Amniotic stem cell (primary cell): ENCODE measurements around the gene KIRREL2.
"Not testable (repeated sequence)": the region's sequence is repeated elsewhere in the genome, so short reads cannot be mapped to it uniquely, and the experiment has no call there.

ENCODE experiments used
- DNase-seq: peaks from one replicate; lab custom pipeline; 2025; lab: John Stamatoyannopoulos, UW

KIRREL2 gene

DNA sequence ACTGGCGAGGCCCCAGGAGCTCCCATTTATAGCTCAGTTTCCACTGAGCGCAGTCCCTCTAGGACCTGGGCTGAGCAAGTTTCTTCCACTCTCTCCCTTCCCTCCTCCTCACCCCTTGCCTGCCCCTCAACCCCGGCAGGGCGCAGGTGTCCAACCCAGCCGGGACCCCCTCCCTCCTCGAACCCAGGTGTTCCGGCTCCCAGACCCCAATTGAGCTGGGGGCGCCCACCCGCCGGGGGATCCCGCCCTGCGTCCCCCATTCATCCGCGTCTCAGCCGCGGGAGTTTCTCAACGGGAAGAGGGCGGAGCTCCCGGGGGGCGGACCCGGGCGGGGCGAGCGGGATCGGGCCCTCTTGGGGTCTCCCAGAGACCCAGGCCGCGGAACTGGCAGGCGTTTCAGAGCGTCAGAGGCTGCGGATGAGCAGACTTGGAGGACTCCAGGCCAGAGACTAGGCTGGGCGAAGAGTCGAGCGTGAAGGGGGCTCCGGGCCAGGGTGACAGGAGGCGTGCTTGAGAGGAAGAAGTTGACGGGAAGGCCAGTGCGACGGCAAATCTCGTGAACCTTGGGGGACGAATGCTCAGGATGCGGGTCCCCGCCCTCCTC is at the start of gene KIRREL2:
KIRREL2 (plus strand) TSS at position 366 of the 604 bp plus-strand sequence; CDS start at position 575, 209 bp downstream.
- no peak for DNase-seq

GRCh38 chr19:35807633-35808032 is 49.1 kb upstream of the KIRREL2 start:
- no peak for DNase-seq

DNA sequence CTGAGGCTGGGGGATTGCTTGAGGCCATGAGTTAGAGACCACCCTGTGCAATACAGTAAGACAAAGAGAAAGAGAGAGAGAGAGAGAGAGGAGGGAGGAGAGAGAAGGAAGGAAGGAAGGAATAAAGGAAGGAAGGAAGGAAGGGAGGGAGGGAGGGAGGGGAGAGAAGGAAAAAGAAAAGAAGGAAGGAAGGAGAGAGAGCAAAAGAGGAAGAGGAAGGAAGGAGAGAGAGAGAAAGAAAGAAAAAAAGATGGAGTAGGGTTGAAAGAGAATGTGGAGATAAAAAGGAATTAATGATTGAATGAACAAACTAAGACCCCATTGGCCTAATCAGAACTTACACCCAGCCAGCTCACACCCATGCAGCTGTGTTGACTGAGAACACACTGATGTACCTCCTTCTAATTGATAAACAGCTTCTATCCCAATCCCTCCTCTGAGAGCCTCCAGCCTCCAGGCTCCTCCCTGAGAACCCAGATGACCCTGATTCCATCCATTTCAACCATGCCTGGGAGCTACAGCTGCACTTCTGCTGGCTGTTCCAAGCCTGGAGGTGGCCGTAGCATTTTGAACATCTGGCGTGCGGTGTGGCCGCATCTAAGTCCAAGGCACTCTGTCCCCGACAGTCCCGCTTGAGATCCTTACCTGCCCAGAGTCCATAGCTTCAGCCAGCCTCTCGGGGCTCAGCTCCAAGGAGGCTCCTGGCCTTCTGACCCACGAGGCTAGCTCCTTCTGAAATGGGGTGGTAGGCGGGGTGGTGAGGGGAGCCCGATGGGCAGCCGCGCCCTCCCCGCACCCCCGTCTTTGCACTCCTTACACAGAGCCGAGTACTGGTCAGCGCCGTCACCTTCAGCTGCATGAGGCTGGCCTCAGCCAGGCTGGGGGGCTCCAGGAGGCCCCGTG is 45.1 kb upstream of the KIRREL2 start:
- no peak for DNase-seq

GRCh38 chr19:35812220-35813042 is 44.3 kb upstream of the KIRREL2 start, which contains the start of gene PRODH2:
PRODH2 (minus strand) TSS chr19:35812845; CDS start chr19:35812805, 40 bp downstream.
- DNase-seq: no peak

GRCh38 chr19:35813043-35813890 is 43.4 kb upstream of the KIRREL2 start:
- DNase-seq: no peak

GRCh38 chr19:35816262-35816661 is 40.4 kb upstream of the KIRREL2 start:
- DNase-seq: no peak

- no peak for DNase-seq
These were observed 39.9 kb upstream of the KIRREL2 start for GRCh38 chr19:35816846-35817245.

- DNase-seq: no peak
These were observed 38.3 kb upstream of the KIRREL2 start for GRCh38 chr19:35818445-35818844.

- no peak for DNase-seq
These were observed 34.1 kb upstream of the KIRREL2 start for GRCh38 chr19:35822579-35822978.

DNA sequence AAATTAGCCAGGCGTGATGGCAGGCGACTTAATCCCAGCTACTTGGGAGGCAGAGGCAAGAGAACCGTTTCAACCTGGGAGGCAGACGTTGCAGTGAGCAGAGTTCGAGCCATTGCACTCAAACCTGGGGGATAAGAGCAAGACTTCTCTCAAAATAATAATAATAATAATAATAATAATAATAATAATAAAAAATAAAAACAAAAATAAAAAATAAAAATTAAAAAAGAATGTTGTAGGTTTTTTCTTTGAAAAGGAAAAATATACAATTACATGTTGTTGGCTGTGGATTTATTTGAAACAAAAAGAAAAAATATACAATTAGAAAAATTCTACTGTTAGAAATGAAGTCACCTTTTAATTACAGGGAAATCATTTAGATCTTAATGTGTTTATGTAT is 32.6 kb upstream of the KIRREL2 start:
- no peak for DNase-seq

- peak; percentile 48 for DNase-seq
These were observed 27.9 kb upstream of the KIRREL2 start for GRCh38 chr19:35828692-35829301.

DNA sequence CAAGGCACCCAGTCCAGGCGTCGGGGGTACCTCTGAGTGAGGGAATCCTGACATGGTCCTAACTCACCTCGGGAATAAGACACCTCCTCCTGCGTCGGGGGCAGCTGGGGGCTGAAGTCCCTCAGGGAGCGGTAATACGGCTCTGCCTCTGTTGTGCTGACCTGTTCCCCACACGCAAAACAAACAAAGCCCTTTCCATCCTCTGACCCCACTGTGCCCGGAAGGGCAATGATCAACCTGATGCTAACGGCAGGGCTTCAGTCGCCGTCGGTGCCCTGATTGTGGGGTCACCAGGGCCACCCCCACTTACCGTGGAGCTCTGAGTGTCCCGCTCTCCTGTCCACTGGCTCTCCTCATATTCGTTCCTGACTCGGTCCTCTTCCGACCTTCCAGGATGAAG is 25.7 kb upstream of the KIRREL2 start:
- no peak for DNase-seq

GRCh38 chr19:35832054-35832453 is 24.7 kb upstream of the KIRREL2 start:
- DNase-seq: no peak

- no peak for DNase-seq
These were observed 22.7 kb upstream of the KIRREL2 start for GRCh38 chr19:35833972-35834371.

DNA sequence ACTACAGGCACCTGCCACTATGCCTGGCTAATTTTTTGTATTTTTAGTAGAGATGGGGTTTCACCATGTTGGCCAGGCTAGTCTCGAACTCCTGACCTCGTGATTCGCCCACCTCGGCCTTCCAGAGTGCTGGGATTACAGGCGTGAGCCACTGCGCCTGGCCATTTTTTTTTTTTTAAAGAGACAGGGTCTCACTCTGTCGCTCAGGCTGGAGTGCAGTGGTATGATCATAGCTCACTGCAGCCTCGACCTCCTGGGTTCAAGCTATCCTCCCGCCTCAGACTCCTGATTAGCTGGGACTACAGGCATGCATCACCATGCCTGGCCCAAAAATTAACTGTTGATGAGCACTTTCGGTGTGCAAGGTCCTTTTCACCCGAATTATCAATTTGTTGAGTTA is 20.6 kb upstream of the KIRREL2 start:
- not testable (repeated sequence) for DNase-seq

- no peak for DNase-seq
These were observed 14.6 kb upstream of the KIRREL2 start for GRCh38 chr19:35841961-35842595.

GRCh38 chr19:35842666-35843272 is 13.9 kb upstream of the KIRREL2 start:
- DNase-seq: no peak

- no peak for DNase-seq
These were observed 12.8 kb upstream of the KIRREL2 start for GRCh38 chr19:35843676-35844481.
